SJSA1 (cell line): Measurements from ENCODE around the gene JARID2. TPM values are rescaled to one million over a fixed set of nuclear protein-coding genes. Genes with fewer than 3 reads are reported as not detected.

Experiments used
- DNase-seq, 2 experiments: peaks; one replicate each; pipeline ENCODE4 v3.0.0-alpha.2; 2015 to 2020; ENCODE audit warnings: low spot score in 2 of 2, low read depth in 1 of 2
- H3K27ac ChIP-seq: fragments of 250-450 bp; sonication (Bioruptor Pico); 2 replicates; pipeline ENCODE4 v1.5.1; 2020; ENCODE audit warnings: mild to moderate bottlenecking, moderate library complexity
- H3K27me3 ChIP-seq: fragments of 250-450 bp; sonication (Bioruptor Pico); replicated peaks from 2 replicates; pipeline ENCODE4 v1.5.1; 2020; ENCODE audit warnings: mild to moderate bottlenecking, moderate library complexity
- H3K36me3 ChIP-seq: fragments of 250-450 bp; sonication (Bioruptor Pico); 2 replicates; pipeline ENCODE4 v1.5.1; 2020; ENCODE audit warnings: mild to moderate bottlenecking
- H3K4me1 ChIP-seq: fragments of 250-450 bp; sonication (Bioruptor Pico); replicated peaks from 2 replicates; pipeline ENCODE4 v1.6.1; 2021; ENCODE audit warnings: mild to moderate bottlenecking
- H3K4me3 ChIP-seq: fragments of 250-450 bp; sonication (Bioruptor Pico); 2 replicates; pipeline ENCODE4 v1.5.1; 2020; ENCODE audit warnings: mild to moderate bottlenecking
- H3K9me3 ChIP-seq: fragments of 250-450 bp; sonication (Bioruptor Pico); replicated peaks from 2 replicates; pipeline ENCODE4 v1.5.1; 2020; ENCODE audit warnings: mild to moderate bottlenecking
- total RNA-seq: library from RNA; depleted of rRNA; stranded (reverse); fragments of >200 nt; shearing (Covaris generic); gene quantifications from 2 replicates; pipeline ENCODE4 v1.2.3, GENCODE V29; 2014

JARID2 gene
- total RNA-seq, 1 experiment from 2014 or later = 7.0 TPM

GRCh38 chr6:15477746-15478145, 231.9 kb downstream of the JARID2 start:
- H3K9me3 ChIP-seq = no peaks in the 10 kb centered on the region
- DNase-seq = no peak
- no peaks in the 10 kb centered on the region for H3K4me1 ChIP-seq
- H3K27me3 ChIP-seq = no peaks in the 10 kb centered on the region
- no peak overlapping the region for H3K4me3 ChIP-seq
- no peak overlapping the region for H3K27ac ChIP-seq
- no peaks in the 10 kb centered on the region; the same call in 1 of the 2 replicates for H3K36me3 ChIP-seq

DNA sequence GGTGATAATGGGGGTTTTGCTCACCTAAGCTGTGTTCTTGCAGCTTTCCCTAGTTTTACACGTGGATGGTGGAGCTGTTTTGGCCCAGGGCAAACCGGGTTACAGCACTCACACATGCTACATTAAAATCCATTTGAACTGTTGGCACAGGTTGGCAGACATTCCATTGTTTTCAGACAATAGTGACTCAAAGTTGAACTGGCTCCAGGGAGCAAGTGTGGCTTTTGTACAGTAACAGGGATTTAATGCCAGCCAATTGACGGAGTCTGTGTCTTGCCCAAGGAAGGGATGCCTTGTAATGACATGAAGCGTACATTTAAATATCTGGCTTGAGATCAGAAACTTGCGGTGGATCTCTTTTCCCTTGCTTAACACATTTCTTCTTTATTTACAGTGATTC, 233.9 kb downstream of the JARID2 start:
- no peak overlapping the region for H3K4me3 ChIP-seq
- no peak overlapping the region for H3K27ac ChIP-seq
- no peaks in the 10 kb centered on the region for H3K4me1 ChIP-seq
- H3K9me3 ChIP-seq = no peaks in the 10 kb centered on the region
- no peaks in the 10 kb centered on the region for H3K27me3 ChIP-seq
- no peaks in the 10 kb centered on the region for H3K36me3 ChIP-seq
- DNase-seq = no peak

GRCh38 chr6:15480525-15480924, 234.7 kb downstream of the JARID2 start:
- H3K9me3 ChIP-seq = no peaks in the 10 kb centered on the region
- no peaks in the 10 kb centered on the region for H3K4me1 ChIP-seq
- no peak overlapping the region for H3K27ac ChIP-seq
- H3K36me3 ChIP-seq = no peaks in the 10 kb centered on the region
- no peaks in the 10 kb centered on the region for H3K27me3 ChIP-seq
- no peak overlapping the region for H3K4me3 ChIP-seq
- no peak for DNase-seq

GRCh38 chr6:15481390-15482291, 235.8 kb downstream of the JARID2 start:
- Histone ChIP-seq H3K4me3 (no peak overlapping the region), H3K9me3 (no peaks in the 10 kb centered on the region), H3K4me1 (no peaks in the 10 kb centered on the region), H3K27ac (no peak overlapping the region), H3K36me3 (no peaks in the 10 kb centered on the region), H3K27me3 (no peaks in the 10 kb centered on the region)
- no peak for DNase-seq

DNA sequence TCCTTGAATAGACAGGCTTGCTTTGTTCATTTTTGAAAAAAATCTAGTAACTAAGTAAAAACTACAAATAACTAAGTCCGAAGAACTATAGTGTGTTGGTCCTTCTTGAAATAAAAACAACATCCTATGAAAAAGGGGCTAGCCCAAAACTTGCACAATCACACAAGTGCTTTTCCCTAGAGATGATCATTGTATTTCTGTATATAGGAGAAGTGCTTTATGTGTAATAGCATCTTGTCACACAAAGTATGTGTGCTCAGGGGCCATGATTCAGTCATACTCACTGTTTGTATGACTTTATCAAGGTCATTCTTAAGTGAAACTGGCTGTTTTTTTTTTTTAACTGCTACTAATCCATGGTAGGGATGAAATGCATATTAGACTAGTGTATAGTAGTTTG, 237.2 kb downstream of the JARID2 start:
- Histone ChIP-seq H3K9me3 (no peaks in the 10 kb centered on the region), H3K4me1 (no peaks in the 10 kb centered on the region)

DNA sequence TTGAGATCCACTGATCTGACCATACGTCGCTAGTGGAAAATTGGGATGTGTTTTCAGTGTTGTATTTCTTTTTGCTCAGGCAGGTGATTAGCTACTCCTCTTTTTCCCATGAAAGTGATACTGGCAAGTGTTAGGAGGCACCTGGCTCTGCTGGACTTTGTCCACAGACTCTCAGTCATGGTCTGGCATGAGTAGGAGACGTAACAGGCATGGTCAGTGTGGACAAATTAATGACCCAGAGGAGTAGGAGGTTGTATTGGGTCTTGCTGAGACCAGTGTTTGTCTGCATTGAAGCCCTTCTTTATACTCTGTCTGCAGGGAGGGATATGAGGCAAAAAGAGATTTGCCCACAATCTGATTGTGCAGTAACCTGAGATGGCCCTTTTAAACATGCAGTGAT, 238.3 kb downstream of the JARID2 start:
- H3K4me3 ChIP-seq = no peak overlapping the region
- DNase-seq = no peak
- no peak overlapping the region for H3K27ac ChIP-seq
- H3K36me3 ChIP-seq = 0 out of 2 replicates have a peak, but pooled peaks cover 4% of the 10 kb centered on the region
- no peaks in the 10 kb centered on the region for H3K9me3 ChIP-seq
- H3K27me3 ChIP-seq = no peaks in the 10 kb centered on the region
- no peaks in the 10 kb centered on the region for H3K4me1 ChIP-seq

More for the DNA sequence above, 237.2 kb downstream of the JARID2 start:
- Histone ChIP-seq H3K27ac (no peak overlapping the region), H3K36me3 (no peaks in the 10 kb centered on the region), H3K27me3 (no peaks in the 10 kb centered on the region), H3K4me3 (no peak overlapping the region)
- no peak for DNase-seq

DNA sequence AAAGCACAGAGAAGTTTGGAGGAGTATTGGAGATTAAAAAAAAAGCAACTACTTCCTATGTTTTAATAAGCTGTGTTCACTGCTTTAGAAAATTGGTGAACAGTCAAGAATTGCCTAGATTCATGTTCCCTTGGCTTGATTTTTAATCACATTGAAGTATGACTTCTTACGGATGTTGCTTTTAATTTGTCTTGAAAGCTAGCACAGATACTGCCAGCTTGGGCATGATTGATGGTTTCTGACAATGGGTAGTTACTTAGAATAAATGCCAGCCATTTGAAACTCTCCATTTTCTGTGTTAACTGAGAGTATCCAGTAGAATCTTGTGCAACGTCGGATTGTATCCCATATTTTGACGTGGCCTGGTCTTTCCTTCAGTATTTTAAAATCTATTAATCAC, 239.0 kb downstream of the JARID2 start:
- Histone ChIP-seq H3K27me3 (no peaks in the 10 kb centered on the region), H3K4me3 (no peak overlapping the region)

DNA sequence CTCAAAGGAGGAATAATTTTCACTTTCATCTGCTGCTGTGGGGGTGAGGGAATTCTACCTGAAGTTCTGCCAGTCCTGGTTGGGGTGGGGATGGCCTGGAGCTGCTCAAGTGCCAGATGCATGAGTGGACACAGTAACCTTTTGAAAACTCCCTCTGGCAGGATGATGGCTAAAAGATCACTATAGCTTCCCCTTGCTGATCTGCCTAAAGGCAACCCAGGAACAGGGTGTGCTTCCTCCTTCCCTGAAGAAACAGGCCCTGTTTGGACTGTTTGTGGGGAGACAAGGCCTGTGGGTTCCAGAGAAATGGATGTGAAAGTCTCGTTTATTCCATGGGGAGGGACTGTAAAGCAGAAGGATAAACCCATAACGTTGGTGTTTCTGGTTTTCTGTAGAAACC, 240.1 kb downstream of the JARID2 start:
- H3K4me3 ChIP-seq = no peak overlapping the region
- H3K9me3 ChIP-seq = no peaks in the 10 kb centered on the region
- no peaks in the 10 kb centered on the region for H3K27me3 ChIP-seq
- H3K27ac ChIP-seq = no peak overlapping the region
- 0 out of 2 replicates have a peak, but pooled peaks cover 4% of the 10 kb centered on the region for H3K36me3 ChIP-seq
- DNase-seq = no peak
- H3K4me1 ChIP-seq = no peaks in the 10 kb centered on the region

More for the DNA sequence above, 239.0 kb downstream of the JARID2 start:
- Histone ChIP-seq H3K9me3 (no peaks in the 10 kb centered on the region), H3K4me1 (no peaks in the 10 kb centered on the region), H3K27ac (no peak overlapping the region), H3K36me3 (0 out of 2 replicates have a peak, but pooled peaks cover 4% of the 10 kb centered on the region)
- DNase-seq = no peak

GRCh38 chr6:15487262-15487661, 241.4 kb downstream of the JARID2 start:
- Histone ChIP-seq H3K9me3 (no peaks in the 10 kb centered on the region), H3K27ac (no peak overlapping the region), H3K4me1 (no peaks in the 10 kb centered on the region), H3K27me3 (no peaks in the 10 kb centered on the region), H3K4me3 (no peak overlapping the region), H3K36me3 (0 out of 2 replicates have a peak, but pooled peaks cover 4% of the 10 kb centered on the region)
- DNase-seq = no peak

GRCh38 chr6:15489261-15489962, 243.5 kb downstream of the JARID2 start:
- Histone ChIP-seq H3K27me3 (no peaks in the 10 kb centered on the region), H3K9me3 (no peaks in the 10 kb centered on the region), H3K36me3 (0 out of 2 replicates have a peak, but pooled peaks cover 4% of the 10 kb centered on the region), H3K4me1 (peaks cover 12% of the 10 kb centered on the region), H3K27ac (no peak overlapping the region), H3K4me3 (no peak overlapping the region)
- DNase-seq = no peak

GRCh38 chr6:15490242-15491100, 244.6 kb downstream of the JARID2 start:
- Histone ChIP-seq H3K4me1 (peaks cover 12% of the 10 kb centered on the region), H3K27ac (no peak overlapping the region)
- DNase-seq = no peak

GRCh38 chr6:15491255-15491985, 245.6 kb downstream of the JARID2 start:
- H3K27ac ChIP-seq = no peak overlapping the region
- H3K4me1 ChIP-seq = peaks cover 12% of the 10 kb centered on the region
- H3K36me3 ChIP-seq = peaks cover 4% of the 10 kb centered on the region; the same call in 1 of the 2 replicates
- H3K9me3 ChIP-seq = no peaks in the 10 kb centered on the region
- H3K27me3 ChIP-seq = no peaks in the 10 kb centered on the region
- DNase-seq = peak; percentile 55 to 63
- no peak overlapping the region for H3K4me3 ChIP-seq

More at GRCh38 chr6:15490242-15491100, 244.6 kb downstream of the JARID2 start:
- Histone ChIP-seq H3K36me3 (0 out of 2 replicates have a peak, but pooled peaks cover 4% of the 10 kb centered on the region), H3K27me3 (no peaks in the 10 kb centered on the region), H3K9me3 (no peaks in the 10 kb centered on the region), H3K4me3 (no peak overlapping the region)

DNA sequence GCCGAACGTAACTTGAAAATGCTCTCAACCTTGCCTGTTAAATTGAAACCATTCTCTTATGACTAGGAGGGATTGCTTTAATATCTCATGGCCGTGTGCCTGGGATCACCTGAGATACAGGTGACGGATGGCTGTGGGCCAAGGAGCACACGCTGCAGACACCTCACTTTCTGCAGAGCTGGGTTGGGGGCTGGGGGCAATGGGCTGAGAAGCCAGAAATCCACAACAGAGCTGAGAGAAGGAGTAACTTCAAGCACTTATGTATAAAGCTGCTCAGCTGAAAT, 246.1 kb downstream of the JARID2 start:
- no peak overlapping the region for H3K27ac ChIP-seq
- H3K36me3 ChIP-seq = peaks cover 9% of the 10 kb centered on the region
- H3K4me1 ChIP-seq = peaks cover 12% of the 10 kb centered on the region
- no peak overlapping the region for H3K4me3 ChIP-seq
- H3K9me3 ChIP-seq = no peaks in the 10 kb centered on the region
- H3K27me3 ChIP-seq = no peaks in the 10 kb centered on the region
- DNase-seq = no peak
